Ovary (tissue), 3 donors: Measurements from ENCODE around the gene FKBP2.

Experiments
- EP300 ChIP-seq: sonication (generic); formaldehyde crosslinking; IDR thresholded peaks from one replicate; pipeline ENCODE4 v1.6.1; 2017; ENCODE audit warnings: antibody characterized with exemption
- POLR2A ChIP-seq: fragments of 450-650 bp; IDR thresholded peaks from one replicate; pipeline ENCODE4 v1.6.1; 2017; ENCODE audit warnings: antibody characterized with exemption, mild to moderate bottlenecking, moderate library complexity
- TF ChIP-seq, protein P1 (sequence below), 3 donors: fragments of 450-650 bp in 2 of 3; fragments of 200-600 bp in 1 of 3; IDR thresholded peaks; one replicate each; pipeline versions ENCODE4 v1.5.1 to v1.8.0; 2016 to 2022; ENCODE audit warnings: antibody characterized with exemption in 3 of 3, mild to moderate bottlenecking in 1 of 3
- donor health status: DM: no; HTN: no; CAD: no.

DNA sequence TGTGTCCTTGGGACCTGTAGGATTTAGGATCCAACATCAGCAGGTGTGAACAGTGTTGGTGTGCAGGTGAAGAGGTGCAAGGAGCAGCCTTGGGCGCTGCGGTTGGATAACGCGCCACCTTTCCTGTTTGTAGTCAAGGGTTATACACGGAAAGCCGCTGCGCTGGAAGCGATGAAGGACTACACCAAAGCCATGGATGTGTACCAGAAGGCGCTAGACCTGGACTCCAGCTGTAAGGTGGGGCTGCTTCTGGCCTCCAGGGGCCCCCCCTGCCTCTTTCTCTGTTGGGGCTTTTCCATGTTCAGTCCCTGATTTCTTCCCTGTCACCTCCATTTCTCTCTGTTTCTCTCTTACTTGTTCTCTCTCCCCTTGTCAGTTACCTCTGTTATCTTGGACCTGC is 37.9 kb upstream of the FKBP2 start:
- TF ChIP-seq, protein P1, sequence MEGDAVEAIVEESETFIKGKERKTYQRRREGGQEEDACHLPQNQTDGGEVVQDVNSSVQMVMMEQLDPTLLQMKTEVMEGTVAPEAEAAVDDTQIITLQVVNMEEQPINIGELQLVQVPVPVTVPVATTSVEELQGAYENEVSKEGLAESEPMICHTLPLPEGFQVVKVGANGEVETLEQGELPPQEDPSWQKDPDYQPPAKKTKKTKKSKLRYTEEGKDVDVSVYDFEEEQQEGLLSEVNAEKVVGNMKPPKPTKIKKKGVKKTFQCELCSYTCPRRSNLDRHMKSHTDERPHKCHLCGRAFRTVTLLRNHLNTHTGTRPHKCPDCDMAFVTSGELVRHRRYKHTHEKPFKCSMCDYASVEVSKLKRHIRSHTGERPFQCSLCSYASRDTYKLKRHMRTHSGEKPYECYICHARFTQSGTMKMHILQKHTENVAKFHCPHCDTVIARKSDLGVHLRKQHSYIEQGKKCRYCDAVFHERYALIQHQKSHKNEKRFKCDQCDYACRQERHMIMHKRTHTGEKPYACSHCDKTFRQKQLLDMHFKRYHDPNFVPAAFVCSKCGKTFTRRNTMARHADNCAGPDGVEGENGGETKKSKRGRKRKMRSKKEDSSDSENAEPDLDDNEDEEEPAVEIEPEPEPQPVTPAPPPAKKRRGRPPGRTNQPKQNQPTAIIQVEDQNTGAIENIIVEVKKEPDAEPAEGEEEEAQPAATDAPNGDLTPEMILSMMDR (IDR thresholded peaks at IDR 0.05) = no peak
- no peak for TF ChIP-seq POLR2A
- TF ChIP-seq EP300 = no peak
